ENCODE measurements around the gene SLC30A5.

The SLC30A5 gene

GRCh38 chr5:69167493-69167855 lies 73.7 kb downstream of the SLC30A5 start:
- DNase-seq (ENCODE audit: low read depth, low spot score), result no peak

GRCh38 chr5:69167929-69168328 lies 74.1 kb downstream of the SLC30A5 start:
- no peak for DNase-seq (ENCODE audit: low read depth, low spot score)

GRCh38 chr5:69170495-69170894 lies 76.7 kb downstream of the SLC30A5 start:
- no peak for DNase-seq (ENCODE audit: low read depth, low spot score)

GRCh38 chr5:69170969-69171368 lies 77.2 kb downstream of the SLC30A5 start:
- DNase-seq (ENCODE audit: low read depth, low spot score), result no peak

Data from iPS DF 19.7 (cell line).